ENCODE results near the gene LSM14A.

DNA sequence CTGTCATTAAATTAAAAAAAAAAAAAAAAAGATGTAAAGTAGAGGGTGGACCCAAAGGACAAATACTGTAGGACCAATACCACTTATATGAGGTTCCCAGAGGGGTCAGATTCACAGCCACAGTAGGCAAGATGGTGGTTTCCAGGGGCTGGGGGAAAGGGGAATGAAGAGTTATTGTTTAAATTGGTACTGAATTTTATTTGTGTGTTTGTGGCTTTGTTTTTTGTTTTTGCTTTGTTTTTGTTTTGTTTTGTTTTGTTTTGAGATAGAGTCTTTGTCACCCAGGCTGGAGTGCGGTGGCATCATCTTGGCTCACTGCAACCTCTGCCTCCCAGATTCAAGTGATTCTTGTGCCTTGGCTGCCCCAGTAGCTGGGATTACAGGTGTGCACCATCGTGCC lies 17.9 kb upstream of the LSM14A start:
- TF ChIP-seq, protein P1, sequence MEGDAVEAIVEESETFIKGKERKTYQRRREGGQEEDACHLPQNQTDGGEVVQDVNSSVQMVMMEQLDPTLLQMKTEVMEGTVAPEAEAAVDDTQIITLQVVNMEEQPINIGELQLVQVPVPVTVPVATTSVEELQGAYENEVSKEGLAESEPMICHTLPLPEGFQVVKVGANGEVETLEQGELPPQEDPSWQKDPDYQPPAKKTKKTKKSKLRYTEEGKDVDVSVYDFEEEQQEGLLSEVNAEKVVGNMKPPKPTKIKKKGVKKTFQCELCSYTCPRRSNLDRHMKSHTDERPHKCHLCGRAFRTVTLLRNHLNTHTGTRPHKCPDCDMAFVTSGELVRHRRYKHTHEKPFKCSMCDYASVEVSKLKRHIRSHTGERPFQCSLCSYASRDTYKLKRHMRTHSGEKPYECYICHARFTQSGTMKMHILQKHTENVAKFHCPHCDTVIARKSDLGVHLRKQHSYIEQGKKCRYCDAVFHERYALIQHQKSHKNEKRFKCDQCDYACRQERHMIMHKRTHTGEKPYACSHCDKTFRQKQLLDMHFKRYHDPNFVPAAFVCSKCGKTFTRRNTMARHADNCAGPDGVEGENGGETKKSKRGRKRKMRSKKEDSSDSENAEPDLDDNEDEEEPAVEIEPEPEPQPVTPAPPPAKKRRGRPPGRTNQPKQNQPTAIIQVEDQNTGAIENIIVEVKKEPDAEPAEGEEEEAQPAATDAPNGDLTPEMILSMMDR (IDR thresholded peaks at IDR 0.05) = no peak
- TF ChIP-seq POLR2A (IDR thresholded peaks at IDR 0.05; ENCODE audit: low read depth) (no peak), EP300 (IDR thresholded peaks at IDR 0.05) (no peak)
